Esophagus squamous epithelium (tissue), 4 donors: ENCODE results near the gene GPR132.

Experiments
- CTCF ChIP-seq, 6 experiments: fragments of 450-650 bp in 4 of 6; fragments of 200-600 bp in 2 of 6; sonication (generic) in 2 of 6; IDR thresholded peaks; one replicate each; pipeline ENCODE4 v1.5.1; 2016 to 2019; ENCODE audit warnings: antibody characterized with exemption in 6 of 6, mild to moderate bottlenecking in 4 of 6, moderate library complexity in 4 of 6
- POLR2A ChIP-seq, 4 donors: fragments of 450-650 bp; IDR thresholded peaks; one replicate each; pipeline ENCODE4 v1.6.1; 2017; ENCODE audit warnings: antibody characterized with exemption in 4 of 4, mild to moderate bottlenecking in 4 of 4, moderate library complexity in 3 of 4

GRCh38 chr14:105014032-105014431, 51.2 kb downstream of the GPR132 start:
- TF ChIP-seq CTCF (IDR thresholded peaks at IDR 0.05) (no peak), POLR2A (IDR thresholded peaks at IDR 0.05) (no peak)
